Measurements from ENCODE around the gene GPR39. TPM values are rescaled to one million over a fixed set of nuclear protein-coding genes. Genes with fewer than 3 reads are reported as not detected.

GPR39 gene
- total and polyA plus RNA-seq, 2 donors (not counting 1 experiment from before 2014, with no cell fraction given): not detected

DNA sequence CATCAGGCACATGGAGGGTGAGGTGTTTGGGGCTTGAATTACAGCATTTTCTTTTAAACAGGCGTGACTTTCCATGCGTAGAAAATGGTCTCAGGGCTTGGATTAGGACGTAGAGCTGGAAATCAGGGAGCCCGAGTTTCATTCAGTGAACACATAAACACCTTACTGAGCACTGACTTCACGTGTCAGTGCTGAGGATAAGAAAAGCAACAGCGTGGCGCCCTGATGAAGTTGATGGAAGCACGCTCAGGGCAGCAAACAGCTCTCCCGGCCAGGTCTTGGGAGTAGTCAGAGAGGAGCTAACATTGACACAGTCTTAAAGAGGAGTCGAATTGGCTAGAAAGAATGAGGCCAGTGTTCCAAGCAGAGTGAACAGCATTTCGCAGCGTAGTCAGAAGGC, 142.7 kb downstream of the GPR39 start:
- ChIA-PET CTCF (no interaction called here), POLR2A (no interaction called here)
- no peak overlapping the region for H3K4me3 ChIP-seq (ENCODE audit: control extremely low read depth in 1 of 5, extremely low read depth in 1 of 5, insufficient read depth in 1 of 5, low read depth in 2 of 5, low read length in 4 of 5)
- Mint-ChIP-seq H3K27me3 (no peaks in the 10 kb centered on the region), H3K27ac (no peak overlapping the region), H3K4me1 (no peaks in the 10 kb centered on the region), H3K4me3 (no peak overlapping the region), H3K9me3 (ENCODE audit: insufficient read depth) (no peaks in the 10 kb centered on the region)
- no peak for TF ChIP-seq EZH2 (IDR thresholded peaks at IDR 0.05; ENCODE audit: borderline replicate concordance, insufficient read depth, low read depth, low read length, poor library complexity, severe bottlenecking)
- TF ChIP-seq, protein P1, sequence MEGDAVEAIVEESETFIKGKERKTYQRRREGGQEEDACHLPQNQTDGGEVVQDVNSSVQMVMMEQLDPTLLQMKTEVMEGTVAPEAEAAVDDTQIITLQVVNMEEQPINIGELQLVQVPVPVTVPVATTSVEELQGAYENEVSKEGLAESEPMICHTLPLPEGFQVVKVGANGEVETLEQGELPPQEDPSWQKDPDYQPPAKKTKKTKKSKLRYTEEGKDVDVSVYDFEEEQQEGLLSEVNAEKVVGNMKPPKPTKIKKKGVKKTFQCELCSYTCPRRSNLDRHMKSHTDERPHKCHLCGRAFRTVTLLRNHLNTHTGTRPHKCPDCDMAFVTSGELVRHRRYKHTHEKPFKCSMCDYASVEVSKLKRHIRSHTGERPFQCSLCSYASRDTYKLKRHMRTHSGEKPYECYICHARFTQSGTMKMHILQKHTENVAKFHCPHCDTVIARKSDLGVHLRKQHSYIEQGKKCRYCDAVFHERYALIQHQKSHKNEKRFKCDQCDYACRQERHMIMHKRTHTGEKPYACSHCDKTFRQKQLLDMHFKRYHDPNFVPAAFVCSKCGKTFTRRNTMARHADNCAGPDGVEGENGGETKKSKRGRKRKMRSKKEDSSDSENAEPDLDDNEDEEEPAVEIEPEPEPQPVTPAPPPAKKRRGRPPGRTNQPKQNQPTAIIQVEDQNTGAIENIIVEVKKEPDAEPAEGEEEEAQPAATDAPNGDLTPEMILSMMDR (IDR thresholded peaks at IDR 0.05): no peak
- no peaks in the 10 kb centered on the region for H3K79me2 ChIP-seq (ENCODE audit: control insufficient read depth, insufficient read depth, low read length)
- peaks cover 0 to 4% (median 0%) of the 10 kb centered on the region in 3 donors for H3K9me3 ChIP-seq (ENCODE audit: control extremely low read depth in 1 of 3, control insufficient read depth in 2 of 3, insufficient read depth in 1 of 3, low read length in 2 of 3)
- H4K20me1 ChIP-seq (ENCODE audit: control insufficient read depth, insufficient read depth, low read length, poor library complexity, severe bottlenecking): no peaks in the 10 kb centered on the region
- H3K27me3 ChIP-seq (replicated peaks in 1 of 4; ENCODE audit: control extremely low read depth in 1 of 4, control insufficient read depth in 3 of 4, insufficient read depth in 4 of 4, low read length in 3 of 4): no peaks in the 10 kb centered on the region
- H3K4me1 ChIP-seq (ENCODE audit: control insufficient read depth in 2 of 2, insufficient read depth in 2 of 2, low read length in 2 of 2): no peaks in the 10 kb centered on the region
- intact Hi-C loops (cut with micrococcal nuclease): no loop called here
- H3K4me2 ChIP-seq (replicated peaks; ENCODE audit: low read depth, low read length, poor library complexity, severe bottlenecking): no peak overlapping the region
- ATAC-seq (ENCODE audit: low read depth) (no peak), DNase-seq (no peak)
- no peak overlapping the region for H2AFZ ChIP-seq (ENCODE audit: insufficient read depth, low read depth, low read length, poor library complexity, severe bottlenecking)
- no peaks in the 10 kb centered on the region for H3K36me3 ChIP-seq (replicated peaks in 1 of 2; ENCODE audit: control extremely low read depth in 1 of 2, control insufficient read depth in 1 of 2, extremely low read depth in 1 of 2, insufficient read depth in 2 of 2, low read length in 1 of 2)
- H3K27ac ChIP-seq (ENCODE audit: low read length in 2 of 2): no peak overlapping the region
- 88% methylated on average over 12 of the region's 12 CpGs for WGBS (ENCODE audit: insufficient coverage)
- no peak overlapping the region for H3K9ac ChIP-seq (ENCODE audit: low read length)

DNA sequence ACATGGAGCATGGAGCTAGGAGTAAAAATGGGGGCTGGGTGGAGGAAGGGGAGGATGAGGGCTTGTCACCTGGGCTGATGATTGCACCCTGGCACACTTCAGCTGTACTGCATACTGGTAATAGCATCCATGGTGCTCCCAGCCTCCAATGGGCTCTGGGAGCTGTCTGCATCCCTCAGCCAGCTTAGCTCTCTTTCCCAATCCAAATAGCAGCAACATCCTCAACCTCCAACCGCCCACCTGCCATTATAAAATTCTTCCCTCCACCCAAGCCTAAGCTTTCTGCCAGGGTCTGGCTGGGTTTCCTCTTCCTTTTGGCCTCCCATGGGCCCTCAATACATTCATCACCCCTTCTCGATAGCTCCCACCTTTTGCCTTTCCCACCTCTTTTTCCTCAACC, 143.3 kb downstream of the GPR39 start:
- Mint-ChIP-seq H3K27me3 (no peaks in the 10 kb centered on the region), H3K4me3 (no peak overlapping the region), H3K27ac (no peak overlapping the region), H3K4me1 (no peaks in the 10 kb centered on the region), H3K9me3 (ENCODE audit: insufficient read depth) (no peaks in the 10 kb centered on the region)
- Histone ChIP-seq H3K9me3 (ENCODE audit: control extremely low read depth in 1 of 3, control insufficient read depth in 2 of 3, insufficient read depth in 1 of 3, low read length in 2 of 3) (peaks cover 0 to 4% (median 0%) of the 10 kb centered on the region in 3 donors), H3K4me1 (ENCODE audit: control insufficient read depth in 2 of 2, insufficient read depth in 2 of 2, low read length in 2 of 2) (no peaks in the 10 kb centered on the region), H3K4me3 (ENCODE audit: control extremely low read depth in 1 of 5, extremely low read depth in 1 of 5, insufficient read depth in 1 of 5, low read depth in 2 of 5, low read length in 4 of 5) (no peak overlapping the region), H4K20me1 (ENCODE audit: control insufficient read depth, insufficient read depth, low read length, poor library complexity, severe bottlenecking) (no peaks in the 10 kb centered on the region), H2AFZ (ENCODE audit: insufficient read depth, low read depth, low read length, poor library complexity, severe bottlenecking) (no peak overlapping the region), H3K27me3 (replicated peaks in 1 of 4; ENCODE audit: control extremely low read depth in 1 of 4, control insufficient read depth in 3 of 4, insufficient read depth in 4 of 4, low read length in 3 of 4) (no peaks in the 10 kb centered on the region), H3K79me2 (ENCODE audit: control insufficient read depth, insufficient read depth, low read length) (no peaks in the 10 kb centered on the region), H3K27ac (ENCODE audit: low read length in 2 of 2) (no peak overlapping the region), H3K36me3 (replicated peaks in 1 of 2; ENCODE audit: control extremely low read depth in 1 of 2, control insufficient read depth in 1 of 2, extremely low read depth in 1 of 2, insufficient read depth in 2 of 2, low read length in 1 of 2) (no peaks in the 10 kb centered on the region), H3K4me2 (replicated peaks; ENCODE audit: low read depth, low read length, poor library complexity, severe bottlenecking) (no peak overlapping the region), H3K9ac (ENCODE audit: low read length) (no peak overlapping the region)
- intact Hi-C loops (cut with micrococcal nuclease): no loop called here
- ChIA-PET CTCF (no interaction called here), POLR2A (no interaction called here)
- WGBS (ENCODE audit: insufficient coverage): 70% methylated on average over 2 of the region's 2 CpGs
- DNase-seq (no peak), ATAC-seq (ENCODE audit: low read depth) (no peak)
- no peak for TF ChIP-seq EZH2 (IDR thresholded peaks at IDR 0.05; ENCODE audit: borderline replicate concordance, insufficient read depth, low read depth, low read length, poor library complexity, severe bottlenecking)
- TF ChIP-seq, protein P1 (IDR thresholded peaks at IDR 0.05): no peak

All from B cell (primary cell).